HepG2 (cell line): Measurements from ENCODE around the gene HPS4. TPM values are rescaled to one million over a fixed set of nuclear protein-coding genes. Genes with fewer than 3 reads are reported as not detected.

Experiments
- ATAC-seq: fragments of 200-7000 bp; cut with Tn5 transposase; 3 replicates; pipeline ENCODE4 v1.9.1; 2020; ENCODE audit warnings: mild to moderate bottlenecking, moderate library complexity
- BruUV-seq: library from RNA; stranded (reverse); fragments of 400-500 nt; replicated peaks from 2 replicates; lab custom pipeline; 2021; lab: Mats Ljungman, UMichigan
- CTCF ChIA-PET: fragments of 300-600 bp; formaldehyde crosslinking; extraction: SDS; loops from one replicate; lab custom pipeline; 2021; ENCODE audit warnings: low total read pairs, inconsistent platforms, low intra/inter-chr PET ratio; lab: Yijun Ruan, JAX
- POLR2A ChIA-PET: fragments of 350-600 bp; sonication (Branson Sonifier 250); formaldehyde crosslinking; loops from one replicate; lab custom pipeline; 2020; ENCODE audit warnings: antibody characterized with exemption, inconsistent platforms; lab: Yijun Ruan, JAX
- DNase-seq: peaks from one replicate; pipeline ENCODE4 v3.0.0-alpha.2; 2015; ENCODE audit warnings: low spot score
- FAIRE-seq: peaks from 3 replicates; lab custom pipeline; 2011; peaks lifted over from hg19 to GRCh38; lab: Jason Lieb, UNC
- H2AFZ ChIP-seq: one replicate; pipeline ENCODE4 v1.6.1; 2011; ENCODE audit warnings: low read length, inconsistent platforms
- H3K27ac ChIP-seq: fragments of 300-600 bp; 3 replicates; pipeline ENCODE4 v1.8.0; 2011; ENCODE audit warnings: mixed run types, mild to moderate bottlenecking, mixed read lengths, low read length, inconsistent platforms; ENCODE audit not compliant: insufficient read depth; ENCODE audit errors: extremely low read length
- H3K27me3 ChIP-seq, 2 experiments: fragments of 200-600 bp in 1 of 2; 2 replicates in 1 of 2; 3 replicates in 1 of 2; pipeline versions ENCODE4 v1.6.0 to v1.8.0; 2011; ENCODE audit warnings: low read length in 2 of 2, mild to moderate bottlenecking in 2 of 2, moderate library complexity in 2 of 2, inconsistent platforms in 1 of 2; ENCODE audit not compliant: insufficient read depth in 2 of 2, control insufficient read depth in 1 of 2
- H3K36me3 ChIP-seq, 2 experiments: fragments of 200-600 bp in 1 of 2; replicated peaks in 1 of 2; 2 replicates in 1 of 2; 3 replicates in 1 of 2; pipeline versions ENCODE4 v1.5.1 to v1.8.0; 2011; ENCODE audit warnings: low read length in 2 of 2, inconsistent platforms in 1 of 2; ENCODE audit not compliant: insufficient read depth in 2 of 2, control insufficient read depth in 1 of 2
- H3K4me1 ChIP-seq: 2 replicates; pipeline ENCODE4 v1.5.1; 2012; ENCODE audit warnings: low read length, inconsistent platforms; ENCODE audit not compliant: insufficient read depth
- H3K4me2 ChIP-seq: 2 replicates; pipeline ENCODE4 v1.6.0; 2011; ENCODE audit warnings: low read depth, low read length, inconsistent platforms
- H3K4me3 ChIP-seq, 3 experiments: fragments of 200-600 bp in 1 of 3; sonication (generic), shearing (Covaris generic) in 1 of 3; replicated peaks in 1 of 3; 2 replicates each; pipeline ENCODE4 v1.5.1; 2011 to 2016; ENCODE audit warnings: low read length in 3 of 3, inconsistent platforms in 2 of 3, low read depth in 2 of 3, mild to moderate bottlenecking in 2 of 3, control low read depth in 1 of 3, mixed read lengths in 1 of 3; ENCODE audit not compliant: insufficient read depth in 1 of 3
- H3K79me2 ChIP-seq: one replicate; pipeline ENCODE4 v1.6.1; 2011; ENCODE audit warnings: low read length, inconsistent platforms; ENCODE audit not compliant: insufficient read depth
- H3K9ac ChIP-seq: 2 replicates; pipeline ENCODE4 v1.6.0; 2011; ENCODE audit warnings: mild to moderate bottlenecking, low read depth, low read length, inconsistent platforms; ENCODE audit not compliant: insufficient read depth
- H3K9me3 ChIP-seq: 2 replicates; pipeline ENCODE4 v1.5.1; 2012; ENCODE audit warnings: mild to moderate bottlenecking, low read length
- H4K20me1 ChIP-seq: 2 replicates; pipeline ENCODE4 v1.6.0; 2011; ENCODE audit warnings: inconsistent platforms, mild to moderate bottlenecking, low read length, moderate library complexity; ENCODE audit not compliant: insufficient read depth
- ATAD3A ChIP-seq: sonication (generic); formaldehyde crosslinking; IDR thresholded peaks from 2 replicates; pipeline ENCODE4 v1.4.0; 2020; ENCODE audit warnings: missing genetic modification reagents
- KDM4B ChIP-seq: sonication (generic); formaldehyde crosslinking; IDR thresholded peaks from 2 replicates; pipeline ENCODE4 v1.4.0; 2020; ENCODE audit warnings: missing genetic modification reagents
- MYC ChIP-seq: sonication (generic); formaldehyde crosslinking; IDR thresholded peaks from 2 replicates; pipeline ENCODE4 v1.9.0; 2021; ENCODE audit warnings: missing genetic modification reagents, borderline replicate concordance
- NFKBIZ ChIP-seq: IDR thresholded peaks from 2 replicates; pipeline ENCODE4 v1.6.1; 2018; ENCODE audit warnings: missing genetic modification reagents, missing compliant biosample characterization
- PHF21A ChIP-seq: sonication (generic); formaldehyde crosslinking; IDR thresholded peaks from 2 replicates; pipeline ENCODE4 v1.5.0; 2020; ENCODE audit warnings: mild to moderate bottlenecking, missing genetic modification reagents
- SNAPC2 ChIP-seq: sonication (generic); formaldehyde crosslinking; IDR thresholded peaks from 2 replicates; pipeline ENCODE4 v1.8.1; 2022; ENCODE audit warnings: mild to moderate bottlenecking, missing genetic modification reagents
- ZFP1 ChIP-seq: IDR thresholded peaks from 2 replicates; pipeline ENCODE4 v1.6.1; 2016
- ZFP62 ChIP-seq: sonication (generic); formaldehyde crosslinking; IDR thresholded peaks from 2 replicates; pipeline ENCODE4 v1.4.0; 2020; ENCODE audit warnings: missing genetic modification reagents
- ZKSCAN8 ChIP-seq: IDR thresholded peaks from 2 replicates; pipeline ENCODE4 v1.6.1; 2016; ENCODE audit warnings: borderline replicate concordance, missing genetic modification reagents, missing compliant biosample characterization
- ZMYM4 ChIP-seq: sonication (generic); formaldehyde crosslinking; IDR thresholded peaks from 2 replicates; pipeline ENCODE4 v1.8.1; 2023; ENCODE audit warnings: mild to moderate bottlenecking, missing genetic modification reagents
- WGBS: methylation state at CpG from one replicate; pipeline ENCODE4 v1.1.6; 2017; ENCODE audit warnings: low lambda C conversion rate; 5-methylcytosine and 5-hydroxymethylcytosine counted together
- in situ Hi-C: cut with HindIII; loops from 2 replicates; pipeline ENCODE4 v1.10.0; 2017; ENCODE audit warnings: low pct_unique_long_range_greater_than_20kb; ENCODE audit not compliant: extremely low pct_ligation_motif_present
- intact Hi-C: fragments of 100-400 bp; cut with micrococcal nuclease; formaldehyde crosslinking; loops from one replicate; pipeline ENCODE4 v1.10.0; 2022; ENCODE audit not compliant: unreplicated experiment
- polyA plus RNA-seq, 8 experiments: library from polyadenylated mRNA; depleted of rRNA in 3 of 8; stranded (reverse) in 7 of 8; unstranded in 1 of 8; fragments of >200 nt; fragmentation: Illumina TruSeq in 4 of 8; extraction: Trizol in 4 of 8; gene quantifications; 2 replicates each; pipeline versions ENCODE4 v1.2.1 to v1.2.3, GENCODE V29; 2011 to 2016; ENCODE audit warnings: low read depth in 4 of 8, missing spikeins in 1 of 8, mixed read lengths in 1 of 8; ENCODE audit not compliant: insufficient read depth in 1 of 8
- total RNA-seq, 5 experiments: library from RNA; depleted of rRNA; stranded (reverse); fragments of >200 nt; fragmentation: Illumina TruSeq; extraction: Trizol; gene quantifications; 2 replicates each; pipeline ENCODE4 v1.2.3, GENCODE V29; 2016; ENCODE audit warnings: low read depth in 1 of 5
- TF ChIP-seq, protein P1 (sequence below): sonication (generic); formaldehyde crosslinking; IDR thresholded peaks from 2 replicates; pipeline ENCODE4 v1.4.0; 2020; ENCODE audit warnings: mild to moderate bottlenecking, missing genetic modification reagents
- TF ChIP-seq, protein P2 (sequence below): sonication (generic); formaldehyde crosslinking; IDR thresholded peaks from 2 replicates; pipeline ENCODE4 v1.8.0; 2022; ENCODE audit warnings: mild to moderate bottlenecking, missing genetic modification reagents; ENCODE audit not compliant: insufficient replicate concordance
- TF ChIP-seq, protein P3 (sequence below): sonication (generic); formaldehyde crosslinking; IDR thresholded peaks from 2 replicates; pipeline ENCODE4 v1.4.0; 2020; ENCODE audit warnings: missing genetic modification reagents, borderline replicate concordance
- TF ChIP-seq, protein P4 (sequence below): sonication (generic); formaldehyde crosslinking; IDR thresholded peaks from 2 replicates; pipeline ENCODE4 v1.4.0; 2020; ENCODE audit warnings: mild to moderate bottlenecking, missing genetic modification reagents, borderline replicate concordance

Gene HPS4
- total and polyA plus RNA-seq, 2 of the 13 experiments (the other 11 are each of a cell fraction or from before 2014, with no cell fraction given) = 27.4 to 34.0 TPM

DNA sequence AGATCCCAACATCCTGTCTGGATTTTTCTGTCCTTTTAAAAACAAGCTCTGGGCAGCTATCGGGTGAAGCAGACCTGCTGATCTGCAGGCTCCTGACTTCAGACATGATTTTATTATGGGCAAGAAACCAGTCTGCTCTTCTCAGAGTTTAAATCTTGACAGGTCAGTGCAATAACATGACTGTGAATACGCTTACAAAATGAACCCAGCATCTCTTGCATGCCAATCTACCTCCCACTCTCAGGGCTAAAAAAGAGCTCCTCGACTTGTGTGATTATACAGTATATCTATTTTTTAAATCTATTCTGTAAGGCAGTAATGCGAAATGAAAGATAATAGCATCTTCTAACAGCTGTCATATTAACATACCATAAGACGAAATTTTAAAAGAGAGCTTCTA lies 73.2 kb downstream of the HPS4 start (continued):
- TF ChIP-seq, protein P1, sequence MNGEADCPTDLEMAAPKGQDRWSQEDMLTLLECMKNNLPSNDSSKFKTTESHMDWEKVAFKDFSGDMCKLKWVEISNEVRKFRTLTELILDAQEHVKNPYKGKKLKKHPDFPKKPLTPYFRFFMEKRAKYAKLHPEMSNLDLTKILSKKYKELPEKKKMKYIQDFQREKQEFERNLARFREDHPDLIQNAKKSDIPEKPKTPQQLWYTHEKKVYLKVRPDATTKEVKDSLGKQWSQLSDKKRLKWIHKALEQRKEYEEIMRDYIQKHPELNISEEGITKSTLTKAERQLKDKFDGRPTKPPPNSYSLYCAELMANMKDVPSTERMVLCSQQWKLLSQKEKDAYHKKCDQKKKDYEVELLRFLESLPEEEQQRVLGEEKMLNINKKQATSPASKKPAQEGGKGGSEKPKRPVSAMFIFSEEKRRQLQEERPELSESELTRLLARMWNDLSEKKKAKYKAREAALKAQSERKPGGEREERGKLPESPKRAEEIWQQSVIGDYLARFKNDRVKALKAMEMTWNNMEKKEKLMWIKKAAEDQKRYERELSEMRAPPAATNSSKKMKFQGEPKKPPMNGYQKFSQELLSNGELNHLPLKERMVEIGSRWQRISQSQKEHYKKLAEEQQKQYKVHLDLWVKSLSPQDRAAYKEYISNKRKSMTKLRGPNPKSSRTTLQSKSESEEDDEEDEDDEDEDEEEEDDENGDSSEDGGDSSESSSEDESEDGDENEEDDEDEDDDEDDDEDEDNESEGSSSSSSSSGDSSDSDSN (CRISPR knock-in tag) = no peak
- TF ChIP-seq, protein P2, sequence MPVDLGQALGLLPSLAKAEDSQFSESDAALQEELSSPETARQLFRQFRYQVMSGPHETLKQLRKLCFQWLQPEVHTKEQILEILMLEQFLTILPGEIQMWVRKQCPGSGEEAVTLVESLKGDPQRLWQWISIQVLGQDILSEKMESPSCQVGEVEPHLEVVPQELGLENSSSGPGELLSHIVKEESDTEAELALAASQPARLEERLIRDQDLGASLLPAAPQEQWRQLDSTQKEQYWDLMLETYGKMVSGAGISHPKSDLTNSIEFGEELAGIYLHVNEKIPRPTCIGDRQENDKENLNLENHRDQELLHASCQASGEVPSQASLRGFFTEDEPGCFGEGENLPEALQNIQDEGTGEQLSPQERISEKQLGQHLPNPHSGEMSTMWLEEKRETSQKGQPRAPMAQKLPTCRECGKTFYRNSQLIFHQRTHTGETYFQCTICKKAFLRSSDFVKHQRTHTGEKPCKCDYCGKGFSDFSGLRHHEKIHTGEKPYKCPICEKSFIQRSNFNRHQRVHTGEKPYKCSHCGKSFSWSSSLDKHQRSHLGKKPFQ (CRISPR knock-in tag) = no peak
- TF ChIP-seq ZMYM4 (CRISPR knock-in tag) (no peak), ZFP62 (CRISPR knock-in tag) (no peak)

DNA sequence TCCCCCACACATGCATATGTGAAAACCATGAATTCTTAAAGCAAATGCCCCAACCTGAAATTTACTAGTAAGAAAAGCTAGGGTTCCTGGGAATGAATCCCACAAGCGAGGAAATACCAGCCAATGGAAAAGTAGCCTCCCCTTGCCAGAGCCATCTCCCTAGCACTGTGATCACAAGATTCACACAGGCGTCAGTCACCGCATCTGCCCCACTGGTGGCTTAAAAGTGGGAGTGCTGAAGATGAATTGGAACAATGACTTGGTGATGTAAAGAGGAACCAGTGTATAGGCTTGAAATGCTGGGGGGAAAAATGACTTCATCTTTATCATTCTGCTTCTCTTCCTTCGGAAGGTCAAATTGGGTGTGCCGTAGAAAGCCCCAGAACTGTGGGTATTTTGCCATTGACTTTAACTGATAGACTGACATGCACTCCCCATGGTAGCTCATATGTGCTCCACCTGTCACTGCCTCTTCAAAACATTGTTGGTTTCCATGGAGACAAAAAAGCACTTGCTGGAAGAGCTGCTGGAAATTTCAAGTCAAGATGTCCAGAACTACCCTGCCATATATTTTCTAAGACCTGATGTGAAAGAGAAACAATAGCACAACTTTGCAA lies 73.8 kb downstream of the HPS4 start:
- no peak for FAIRE-seq

More for the DNA sequence above, 73.8 kb downstream of the HPS4 start:
- no peak overlapping the region for H3K4me3 ChIP-seq
- H3K9me3 ChIP-seq = no peaks in the 10 kb centered on the region
- no peak overlapping the region for H3K9ac ChIP-seq
- H4K20me1 ChIP-seq = no peaks in the 10 kb centered on the region
- CTCF ChIA-PET = no interaction called here
- intact Hi-C loops (no loop called here), in situ Hi-C loops (no loop called here)
- H3K27ac ChIP-seq = no peak overlapping the region
- H3K27me3 ChIP-seq = peaks cover 0 to 5% of the 10 kb centered on the region in 2 experiments; a peak in 2 of 5 replicates
- H3K36me3 ChIP-seq = no peaks in the 10 kb centered on the region
- TF ChIP-seq, protein P3, sequence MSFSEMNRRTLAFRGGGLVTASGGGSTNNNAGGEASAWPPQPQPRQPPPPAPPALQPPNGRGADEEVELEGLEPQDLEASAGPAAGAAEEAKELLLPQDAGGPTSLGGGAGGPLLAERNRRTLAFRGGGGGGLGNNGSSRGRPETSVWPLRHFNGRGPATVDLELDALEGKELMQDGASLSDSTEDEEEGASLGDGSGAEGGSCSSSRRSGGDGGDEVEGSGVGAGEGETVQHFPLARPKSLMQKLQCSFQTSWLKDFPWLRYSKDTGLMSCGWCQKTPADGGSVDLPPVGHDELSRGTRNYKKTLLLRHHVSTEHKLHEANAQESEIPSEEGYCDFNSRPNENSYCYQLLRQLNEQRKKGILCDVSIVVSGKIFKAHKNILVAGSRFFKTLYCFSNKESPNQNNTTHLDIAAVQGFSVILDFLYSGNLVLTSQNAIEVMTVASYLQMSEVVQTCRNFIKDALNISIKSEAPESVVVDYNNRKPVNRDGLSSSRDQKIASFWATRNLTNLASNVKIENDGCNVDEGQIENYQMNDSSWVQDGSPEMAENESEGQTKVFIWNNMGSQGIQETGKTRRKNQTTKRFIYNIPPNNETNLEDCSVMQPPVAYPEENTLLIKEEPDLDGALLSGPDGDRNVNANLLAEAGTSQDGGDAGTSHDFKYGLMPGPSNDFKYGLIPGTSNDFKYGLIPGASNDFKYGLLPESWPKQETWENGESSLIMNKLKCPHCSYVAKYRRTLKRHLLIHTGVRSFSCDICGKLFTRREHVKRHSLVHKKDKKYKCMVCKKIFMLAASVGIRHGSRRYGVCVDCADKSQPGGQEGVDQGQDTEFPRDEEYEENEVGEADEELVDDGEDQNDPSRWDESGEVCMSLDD (CRISPR knock-in tag) = no peak
- TF ChIP-seq ZKSCAN8 = no peak
- no peak for TF ChIP-seq ATAD3A
- no peak for TF ChIP-seq NFKBIZ
- TF ChIP-seq SNAPC2 (CRISPR knock-in tag) = no peak
- TF ChIP-seq KDM4B = no peak
- TF ChIP-seq, protein P4, sequence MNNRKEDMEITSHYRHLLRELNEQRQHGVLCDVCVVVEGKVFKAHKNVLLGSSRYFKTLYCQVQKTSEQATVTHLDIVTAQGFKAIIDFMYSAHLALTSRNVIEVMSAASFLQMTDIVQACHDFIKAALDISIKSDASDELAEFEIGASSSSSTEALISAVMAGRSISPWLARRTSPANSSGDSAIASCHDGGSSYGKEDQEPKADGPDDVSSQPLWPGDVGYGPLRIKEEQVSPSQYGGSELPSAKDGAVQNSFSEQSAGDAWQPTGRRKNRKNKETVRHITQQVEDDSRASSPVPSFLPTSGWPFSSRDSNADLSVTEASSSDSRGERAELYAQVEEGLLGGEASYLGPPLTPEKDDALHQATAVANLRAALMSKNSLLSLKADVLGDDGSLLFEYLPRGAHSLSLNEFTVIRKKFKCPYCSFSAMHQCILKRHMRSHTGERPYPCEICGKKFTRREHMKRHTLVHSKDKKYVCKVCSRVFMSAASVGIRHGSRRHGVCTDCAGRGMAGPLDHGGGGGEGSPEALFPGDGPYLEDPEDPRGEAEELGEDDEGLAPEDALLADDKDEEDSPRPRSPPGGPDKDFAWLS (CRISPR knock-in tag) = no peak
- no peak for TF ChIP-seq ZFP1 (CRISPR knock-in tag)
- no peak for TF ChIP-seq MYC (CRISPR knock-in tag)
- no peak for TF ChIP-seq PHF21A (CRISPR knock-in tag)
- TF ChIP-seq, all 625 proteins: peak for 0
- Histone ChIP-seq H2AFZ (no peak overlapping the region), H3K4me2 (no peak overlapping the region), H3K79me2 (no peaks in the 10 kb centered on the region), H3K4me1 (no peaks in the 10 kb centered on the region)
- no TSS peak for BruUV-seq
- POLR2A ChIA-PET = no interaction called here
- WGBS = 42% methylated on average over 5 of the region's 5 CpGs
- DNase-seq (no peak), ATAC-seq (no peak)
